ENCODE measurements around the gene PARP8. TPM values are rescaled to one million over a fixed set of nuclear protein-coding genes. Genes with fewer than 3 reads are reported as not detected.
"Not testable (repeated sequence)": the region's sequence is repeated elsewhere in the genome, so short reads cannot be mapped to it uniquely, and the experiment has no call there.

Gene PARP8
- polyA plus RNA-seq, 1 donor (not counting 4 experiments of a cell fraction or from before 2014, with no cell fraction given), result 29.1 TPM

GRCh38 chr5:50691399-50692016, 25.1 kb downstream of the PARP8 start:
- peaks cover 34% of the 10 kb centered on the region for H3K79me2 ChIP-seq (ENCODE audit: control insufficient read depth, insufficient read depth, low read length)
- DNase-seq (ENCODE audit: low read depth, low spot score) (no peak), FAIRE-seq (no peak)
- TF ChIP-seq CTCF (optimal IDR thresholded peaks at IDR 0.05 in 1 of 3, IDR thresholded peaks at IDR 0.05 in 1 of 3, conservative IDR thresholded peaks at IDR 0.05 in 1 of 3; ENCODE audit: extremely low read depth in 1 of 3, insufficient read depth in 2 of 3, low read length in 3 of 3) (no peak), EZH2 (IDR thresholded peaks at IDR 0.05; ENCODE audit: low read length) (no peak)
- H2AFZ ChIP-seq (ENCODE audit: control insufficient read depth, low read length), result no peak overlapping the region
- H4K20me1 ChIP-seq (ENCODE audit: control insufficient read depth, extremely low read depth, insufficient read depth, low read length), result peaks cover 3% of the 10 kb centered on the region
- H3K9ac ChIP-seq (ENCODE audit: control insufficient read depth, extremely low read depth, insufficient read depth, low read length), result no peak overlapping the region
- no peak overlapping the region for H3K27ac ChIP-seq (ENCODE audit: control insufficient read depth, insufficient read depth, low read length)
- H3K4me3 ChIP-seq (ENCODE audit: control insufficient read depth in 2 of 3, extremely low read depth in 1 of 3, insufficient read depth in 2 of 3, low read depth in 1 of 3, low read length in 3 of 3), result no peak overlapping the region
- H3K4me2 ChIP-seq (ENCODE audit: control insufficient read depth, extremely low read depth, insufficient read depth, low read depth, low read length), result no peak overlapping the region
- no peaks in the 10 kb centered on the region for H3K9me3 ChIP-seq (ENCODE audit: control insufficient read depth, low read depth, low read length)
- dilution Hi-C loops (cut with MboI; ENCODE audit: extremely low pct_ligation_motif_present, low sequenced_read_pairs), result no loop called here
- H3K27me3 ChIP-seq (ENCODE audit: control insufficient read depth, extremely low read depth, insufficient read depth, low read length), result no peaks in the 10 kb centered on the region
- no peaks in the 10 kb centered on the region for H3K4me1 ChIP-seq (ENCODE audit: control insufficient read depth, extremely low read depth, insufficient read depth, low read length)
- no peaks in the 10 kb centered on the region for H3K36me3 ChIP-seq (ENCODE audit: control insufficient read depth in 2 of 2, extremely low read depth in 1 of 2, insufficient read depth in 2 of 2, low read length in 2 of 2)
- peaks cover 2% of the 10 kb centered on the region for H3K9me1 ChIP-seq (ENCODE audit: control insufficient read depth, extremely low read depth, insufficient read depth, low read length)

GRCh38 chr5:50694027-50694590, 27.7 kb downstream of the PARP8 start:
- H3K4me2 ChIP-seq (ENCODE audit: control insufficient read depth, extremely low read depth, insufficient read depth, low read depth, low read length), result no peak overlapping the region
- H4K20me1 ChIP-seq (ENCODE audit: control insufficient read depth, extremely low read depth, insufficient read depth, low read length), result peaks cover 3% of the 10 kb centered on the region
- DNase-seq (ENCODE audit: low read depth, low spot score) (no peak), FAIRE-seq (no peak)
- peaks cover 5% of the 10 kb centered on the region for H3K9me1 ChIP-seq (ENCODE audit: control insufficient read depth, extremely low read depth, insufficient read depth, low read length)
- H3K36me3 ChIP-seq (ENCODE audit: control insufficient read depth in 2 of 2, extremely low read depth in 1 of 2, insufficient read depth in 2 of 2, low read length in 2 of 2), result no peaks in the 10 kb centered on the region
- H3K9ac ChIP-seq (ENCODE audit: control insufficient read depth, extremely low read depth, insufficient read depth, low read length), result no peak overlapping the region
- no peaks in the 10 kb centered on the region for H3K9me3 ChIP-seq (ENCODE audit: control insufficient read depth, low read depth, low read length)
- TF ChIP-seq CTCF (optimal IDR thresholded peaks at IDR 0.05 in 1 of 3, IDR thresholded peaks at IDR 0.05 in 1 of 3, conservative IDR thresholded peaks at IDR 0.05 in 1 of 3; ENCODE audit: extremely low read depth in 1 of 3, insufficient read depth in 2 of 3, low read length in 3 of 3), result no peak
- no peak for TF ChIP-seq EZH2 (IDR thresholded peaks at IDR 0.05; ENCODE audit: low read length)
- no peak overlapping the region for H2AFZ ChIP-seq (ENCODE audit: control insufficient read depth, low read length)
- no peaks in the 10 kb centered on the region for H3K4me1 ChIP-seq (ENCODE audit: control insufficient read depth, extremely low read depth, insufficient read depth, low read length)
- dilution Hi-C loops (cut with MboI; ENCODE audit: extremely low pct_ligation_motif_present, low sequenced_read_pairs), result no loop called here
- H3K4me3 ChIP-seq (ENCODE audit: control insufficient read depth in 2 of 3, extremely low read depth in 1 of 3, insufficient read depth in 2 of 3, low read depth in 1 of 3, low read length in 3 of 3), result no peak overlapping the region
- H3K79me2 ChIP-seq (ENCODE audit: control insufficient read depth, insufficient read depth, low read length), result peaks cover 23% of the 10 kb centered on the region
- H3K27ac ChIP-seq (ENCODE audit: control insufficient read depth, insufficient read depth, low read length), result no peak overlapping the region
- H3K27me3 ChIP-seq (ENCODE audit: control insufficient read depth, extremely low read depth, insufficient read depth, low read length), result no peaks in the 10 kb centered on the region

GRCh38 chr5:50694626-50695025, 28.2 kb downstream of the PARP8 start:
- DNase-seq (ENCODE audit: low read depth, low spot score); H3K36me3 ChIP-seq (ENCODE audit: control insufficient read depth in 2 of 2, extremely low read depth in 1 of 2, insufficient read depth in 2 of 2, low read length in 2 of 2); H4K20me1 ChIP-seq (ENCODE audit: control insufficient read depth, extremely low read depth, insufficient read depth, low read length); H3K27ac ChIP-seq (ENCODE audit: control insufficient read depth, insufficient read depth, low read length); H3K9me1 ChIP-seq (ENCODE audit: control insufficient read depth, extremely low read depth, insufficient read depth, low read length); H3K27me3 ChIP-seq (ENCODE audit: control insufficient read depth, extremely low read depth, insufficient read depth, low read length); H3K9ac ChIP-seq (ENCODE audit: control insufficient read depth, extremely low read depth, insufficient read depth, low read length); H3K4me3 ChIP-seq (ENCODE audit: control insufficient read depth in 2 of 3, extremely low read depth in 1 of 3, insufficient read depth in 2 of 3, low read depth in 1 of 3, low read length in 3 of 3); H3K4me2 ChIP-seq (ENCODE audit: control insufficient read depth, extremely low read depth, insufficient read depth, low read depth, low read length); dilution Hi-C loops (cut with MboI; ENCODE audit: extremely low pct_ligation_motif_present, low sequenced_read_pairs); H3K9me3 ChIP-seq (ENCODE audit: control insufficient read depth, low read depth, low read length); H3K4me1 ChIP-seq (ENCODE audit: control insufficient read depth, extremely low read depth, insufficient read depth, low read length); H2AFZ ChIP-seq (ENCODE audit: control insufficient read depth, low read length): not testable (repeated sequence)
- peaks cover 23% of the 10 kb centered on the region for H3K79me2 ChIP-seq (ENCODE audit: control insufficient read depth, insufficient read depth, low read length)
- FAIRE-seq, result peak; percentile 34
